Ramos (cell line): ENCODE measurements around the gene ERC1.

ENCODE experiments used
- in situ Hi-C: fragments of 300-500 bp; cut with MboI; formaldehyde crosslinking; loops from one replicate; pipeline ENCODE4 v1.14.3; 2022; ENCODE audit warnings: low sequenced_read_pairs; ENCODE audit not compliant: unreplicated experiment

The ERC1 gene

GRCh38 chr12:1453810-1454209 is 462.8 kb downstream of the ERC1 start:
- in situ Hi-C loops, result no loop called here

GRCh38 chr12:1456885-1457284 is 465.9 kb downstream of the ERC1 start:
- in situ Hi-C loops, result no loop called here

- in situ Hi-C loops, result no loop called here
These were observed 466.9 kb downstream of the ERC1 start for GRCh38 chr12:1457901-1458300.

- in situ Hi-C loops, result no loop called here
These were observed 468.3 kb downstream of the ERC1 start for GRCh38 chr12:1459339-1459738.

DNA sequence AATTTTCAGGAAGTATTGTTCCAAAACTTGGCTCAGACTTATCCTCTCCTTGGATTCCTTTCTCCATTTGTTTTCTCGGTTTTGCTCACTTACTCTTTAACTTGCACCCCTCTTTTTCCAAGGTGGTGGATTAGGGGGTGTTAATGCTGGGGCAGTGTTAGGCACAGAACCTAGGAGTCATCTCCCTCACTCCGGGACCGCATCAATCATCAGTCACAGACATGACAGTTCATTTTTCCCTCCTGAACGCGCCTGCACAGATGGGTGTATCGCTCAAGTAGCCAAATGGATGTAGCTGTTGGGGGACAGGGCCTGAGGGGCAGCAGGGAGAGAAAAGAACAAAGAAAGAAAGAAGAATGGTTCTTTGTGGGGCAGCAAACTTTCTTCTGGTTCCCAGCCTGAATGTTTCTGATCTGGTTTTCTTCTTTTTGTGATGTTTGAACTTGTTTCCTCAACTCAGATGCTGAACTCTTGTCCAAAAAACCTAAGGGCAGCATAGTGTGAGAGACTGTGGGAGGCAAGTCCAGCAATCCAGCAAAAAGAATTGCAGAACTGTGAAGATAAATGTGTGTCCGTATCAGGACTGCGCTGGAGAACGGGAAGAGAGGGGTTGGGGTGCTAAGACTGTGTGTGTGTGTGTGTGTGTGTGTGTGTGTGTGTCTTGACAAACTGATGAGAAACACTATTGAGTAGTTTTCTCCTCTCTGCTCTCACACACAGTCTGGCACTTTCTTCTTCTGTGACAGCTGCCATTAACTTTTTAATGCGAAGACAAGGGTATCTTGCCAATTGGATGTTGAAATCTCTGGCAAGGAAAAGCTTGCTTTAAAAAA is 472.3 kb downstream of the ERC1 start:
- in situ Hi-C loops, result no loop called here

DNA sequence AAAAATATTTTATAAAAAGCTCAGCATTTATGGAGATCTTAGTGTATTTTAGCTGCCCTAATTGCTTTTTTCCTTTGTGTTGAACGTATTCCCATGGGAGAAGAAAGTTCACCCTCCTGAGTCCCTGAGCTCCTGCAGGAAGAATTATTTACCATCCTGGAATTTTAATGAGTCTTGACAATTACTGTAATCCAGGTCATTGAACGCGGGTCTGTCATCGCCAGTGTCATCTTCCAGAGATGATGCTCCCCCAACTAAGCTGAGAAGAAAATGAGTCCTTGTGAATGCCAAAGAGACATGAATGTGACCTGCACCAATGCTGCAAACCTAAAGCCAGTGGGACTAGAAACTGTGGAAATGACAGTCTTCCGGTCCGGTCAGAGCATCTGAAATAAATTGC is 473.9 kb downstream of the ERC1 start:
- in situ Hi-C loops, result no loop called here

GRCh38 chr12:1465990-1466389 is 475.0 kb downstream of the ERC1 start:
- in situ Hi-C loops, result no loop called here

GRCh38 chr12:1466481-1467154 is 475.6 kb downstream of the ERC1 start:
- in situ Hi-C loops, result no loop called here

GRCh38 chr12:1467710-1468109 is 476.7 kb downstream of the ERC1 start:
- in situ Hi-C loops, result no loop called here

DNA sequence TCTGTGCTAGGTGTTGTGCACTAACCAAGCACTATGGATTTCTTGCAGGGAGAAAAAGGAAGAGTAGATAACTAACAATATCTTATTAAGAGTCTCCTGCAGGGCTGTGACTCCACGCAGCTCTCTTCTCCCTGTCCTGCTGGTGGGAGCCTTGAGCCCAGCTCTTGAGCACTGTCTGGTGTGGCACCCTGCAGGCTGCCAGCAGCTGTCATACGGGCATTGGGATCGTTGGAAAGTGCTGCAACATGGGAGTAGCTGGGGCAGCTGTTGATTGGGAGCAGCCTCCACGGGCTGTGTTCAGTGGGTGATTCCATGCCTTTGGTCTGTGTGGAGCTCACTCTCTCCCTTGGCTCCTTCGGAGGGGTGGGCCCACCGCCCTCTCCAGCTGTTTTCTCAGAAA is 478.0 kb downstream of the ERC1 start:
- in situ Hi-C loops, result no loop called here

- in situ Hi-C loops, result no loop called here
These were observed 479.0 kb downstream of the ERC1 start for GRCh38 chr12:1470051-1470450.

DNA sequence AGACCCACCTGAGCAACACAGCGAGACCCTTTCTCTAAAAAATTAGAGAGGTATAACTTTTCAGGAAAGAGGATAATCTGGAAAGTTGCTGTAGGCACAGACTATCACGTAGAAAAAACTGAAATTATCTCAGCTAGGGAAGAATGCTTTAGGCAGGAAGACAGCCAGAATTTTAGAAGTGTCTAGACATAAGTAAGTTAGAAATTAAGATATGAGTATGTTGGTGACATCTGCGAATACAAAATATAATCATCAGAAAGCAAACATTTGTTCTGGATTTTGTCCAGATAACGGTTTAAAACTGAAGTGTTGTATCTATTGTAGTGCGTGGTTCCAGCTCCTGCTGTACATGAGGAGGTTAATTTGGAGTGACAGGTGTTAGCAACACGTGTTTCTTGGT is 480.2 kb downstream of the ERC1 start:
- in situ Hi-C loops, result no loop called here

DNA sequence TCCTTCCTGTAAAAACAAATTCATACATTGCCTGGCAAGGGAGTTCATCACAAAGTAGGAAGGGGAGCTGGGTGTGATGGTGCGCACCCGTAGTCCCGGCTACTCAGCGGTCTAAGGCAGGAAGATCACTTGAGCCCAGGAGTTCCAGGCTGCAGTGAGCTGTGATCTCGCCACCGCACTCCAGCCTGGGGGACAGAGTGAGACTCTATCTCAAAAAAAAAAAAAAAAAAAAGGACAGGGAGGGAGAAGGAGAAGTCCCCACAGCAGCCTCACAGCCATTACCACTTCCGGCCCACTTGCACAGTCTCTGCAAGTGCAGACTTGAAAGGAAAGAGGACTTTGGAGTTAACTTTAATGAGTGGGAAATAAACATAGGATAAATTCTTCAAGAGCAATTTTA is 482.4 kb downstream of the ERC1 start:
- in situ Hi-C loops, result no loop called here

DNA sequence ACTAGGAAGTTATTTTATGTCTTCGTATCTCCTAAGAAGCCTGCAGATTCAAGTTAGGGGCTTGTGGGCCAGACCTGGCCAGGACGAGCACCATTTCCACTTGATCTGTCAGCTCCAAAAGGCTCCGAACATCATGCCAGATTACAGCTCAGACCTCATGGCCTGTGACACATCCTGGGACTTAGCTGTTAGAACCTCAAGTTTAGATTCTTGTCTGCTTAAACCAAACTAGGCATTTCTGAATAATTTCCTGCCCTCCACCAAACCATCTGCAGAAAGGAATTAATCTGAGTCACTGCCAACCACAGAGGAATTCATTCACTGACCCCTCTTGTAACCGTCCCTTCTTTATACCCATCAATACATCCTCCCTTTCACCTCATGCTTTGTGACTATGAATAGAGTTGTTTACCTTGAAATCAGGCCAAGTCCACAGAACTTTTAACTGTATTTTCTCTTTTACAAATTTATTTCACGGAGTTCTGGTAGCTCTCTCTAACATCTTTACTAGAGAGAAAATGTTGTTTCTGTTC is 483.1 kb downstream of the ERC1 start:
- in situ Hi-C loops, result no loop called here

DNA sequence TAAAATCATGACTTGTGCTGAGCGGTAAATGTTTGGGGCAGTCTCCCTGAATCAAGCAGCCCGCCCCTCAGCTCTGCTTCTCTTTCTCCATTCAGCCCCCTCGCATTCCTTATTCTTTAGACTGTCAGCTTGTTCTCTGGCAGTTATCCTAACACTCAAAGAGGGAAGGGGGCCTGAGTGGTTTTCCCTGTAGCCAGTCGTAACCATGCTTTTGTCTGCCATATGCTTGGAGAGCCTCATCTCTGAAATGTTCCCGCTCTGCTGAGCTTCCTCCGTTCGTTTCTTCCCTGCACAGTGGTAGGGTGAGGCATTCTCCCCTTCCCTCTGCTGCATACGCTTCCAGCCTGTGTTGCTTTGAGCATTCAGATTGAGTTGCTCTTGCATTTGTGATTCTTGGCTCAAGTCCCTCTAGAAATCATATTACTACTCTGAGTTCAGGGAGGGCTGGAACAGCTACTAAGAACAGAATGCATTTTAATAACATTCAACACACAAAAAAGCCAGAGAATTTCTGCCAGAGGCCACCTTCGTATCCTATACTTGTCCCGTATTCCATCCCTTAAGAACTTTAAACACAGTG is 483.6 kb downstream of the ERC1 start:
- in situ Hi-C loops, result no loop called here

DNA sequence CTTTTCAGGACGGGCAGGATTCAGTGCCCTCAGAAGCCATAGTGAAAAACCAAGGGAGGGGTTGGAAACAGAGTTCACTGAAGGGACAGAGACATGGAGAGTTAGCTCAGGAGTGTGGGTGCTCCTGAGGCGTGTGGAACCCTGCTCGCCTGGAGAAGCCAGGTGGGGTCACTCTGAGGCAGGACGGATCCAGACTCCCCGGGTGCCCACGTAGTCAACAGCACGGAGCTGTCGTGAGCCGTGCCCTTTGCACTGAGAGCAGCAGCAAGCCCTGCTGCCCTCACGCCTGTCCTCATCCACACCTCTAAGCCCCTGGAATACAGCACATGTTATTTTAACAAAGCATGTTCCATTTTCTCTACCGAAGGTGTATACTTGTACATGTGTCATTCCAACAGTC is 488.6 kb downstream of the ERC1 start:
- in situ Hi-C loops, result no loop called here

DNA sequence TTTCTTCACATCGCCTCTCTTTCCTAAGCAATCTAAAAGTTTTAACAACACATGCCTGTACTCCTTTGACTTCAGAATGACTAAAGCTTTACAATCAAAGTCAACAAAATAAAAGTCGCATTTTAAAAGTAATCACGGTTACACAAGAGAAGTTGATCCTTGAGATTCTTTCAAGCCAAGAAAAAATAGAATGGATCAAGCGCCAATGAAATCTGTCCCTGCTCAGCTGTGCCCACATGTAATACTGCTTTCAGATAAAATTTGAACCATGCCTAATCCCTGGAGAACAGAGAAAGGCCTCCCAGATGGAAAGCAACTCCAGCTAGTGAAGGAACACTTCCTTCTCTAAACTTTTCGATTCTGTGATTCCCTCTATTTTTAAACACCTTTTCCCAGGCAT is 490.3 kb downstream of the ERC1 start:
- in situ Hi-C loops, result no loop called here

DNA sequence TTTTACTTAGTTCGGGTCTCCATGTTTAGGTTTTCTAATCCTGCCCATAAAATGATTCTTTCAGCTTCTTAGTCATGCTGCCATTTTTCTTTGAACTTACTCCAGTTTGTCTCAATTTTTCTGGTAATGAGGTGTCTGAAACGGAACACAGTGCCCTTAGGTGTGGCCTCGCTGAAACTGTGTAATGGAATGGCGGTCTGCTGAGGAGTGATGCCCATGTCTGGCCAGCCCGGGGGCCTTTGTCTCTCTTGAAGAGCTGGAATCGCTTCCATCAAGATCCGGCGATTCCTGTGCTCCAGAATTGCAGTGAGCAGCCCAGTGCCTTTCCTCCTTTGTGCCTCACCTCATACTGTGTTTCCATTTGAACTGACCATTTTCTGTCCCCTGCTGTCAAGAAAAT is 490.9 kb downstream of the ERC1 start:
- in situ Hi-C loops, result no loop called here

DNA sequence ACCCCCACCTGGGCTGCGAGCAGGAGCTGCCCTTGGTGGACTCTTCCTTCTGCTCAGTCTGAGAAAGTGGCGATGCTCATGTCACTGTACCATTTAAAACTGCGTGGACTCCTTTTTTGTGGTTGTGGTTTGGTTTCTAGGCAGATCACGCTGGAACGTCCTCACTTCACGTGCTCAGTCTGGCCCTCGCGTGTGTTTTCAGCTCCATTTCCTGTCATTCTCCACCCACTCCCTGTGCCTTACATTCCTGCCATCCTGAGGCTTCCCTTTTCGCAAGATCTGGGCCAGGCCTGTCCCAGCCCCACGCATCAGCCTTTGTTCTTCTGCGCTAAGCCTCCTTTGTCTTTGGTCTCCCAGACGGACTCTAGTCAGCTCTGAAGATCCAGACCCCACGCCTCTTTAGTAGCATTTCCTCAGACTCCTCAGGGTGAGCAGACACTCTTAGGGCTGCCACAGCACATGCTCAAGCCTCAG is 497.9 kb downstream of the ERC1 start:
- in situ Hi-C loops, result no loop called here

GRCh38 chr12:1491983-1492697 is 501.1 kb downstream of the ERC1 start:
- in situ Hi-C loops, result no loop called here
